GM13976 (cell line): ENCODE data around the gene PML.

Experiments
- DNase-seq: peaks from one replicate; pipeline ENCODE4 v3.0.0; 2012; ENCODE audit warnings: low spot score
- in situ Hi-C: fragments of 300-500 bp; cut with MboI; formaldehyde crosslinking; loops from one replicate; pipeline ENCODE4 v1.12.0; 2022; ENCODE audit warnings: low sequenced_read_pairs, mixed read lengths, inconsistent platforms; ENCODE audit not compliant: unreplicated experiment
- TF ChIP-seq, protein P1 (sequence below): IDR thresholded peaks from 2 replicates; pipeline ENCODE4 v1.5.1; 2012; ENCODE audit warnings: borderline replicate concordance, mild to moderate bottlenecking; ENCODE audit not compliant: insufficient read depth; ENCODE audit errors: extremely low read depth, missing control alignments, control extremely low read depth

The PML gene

DNA sequence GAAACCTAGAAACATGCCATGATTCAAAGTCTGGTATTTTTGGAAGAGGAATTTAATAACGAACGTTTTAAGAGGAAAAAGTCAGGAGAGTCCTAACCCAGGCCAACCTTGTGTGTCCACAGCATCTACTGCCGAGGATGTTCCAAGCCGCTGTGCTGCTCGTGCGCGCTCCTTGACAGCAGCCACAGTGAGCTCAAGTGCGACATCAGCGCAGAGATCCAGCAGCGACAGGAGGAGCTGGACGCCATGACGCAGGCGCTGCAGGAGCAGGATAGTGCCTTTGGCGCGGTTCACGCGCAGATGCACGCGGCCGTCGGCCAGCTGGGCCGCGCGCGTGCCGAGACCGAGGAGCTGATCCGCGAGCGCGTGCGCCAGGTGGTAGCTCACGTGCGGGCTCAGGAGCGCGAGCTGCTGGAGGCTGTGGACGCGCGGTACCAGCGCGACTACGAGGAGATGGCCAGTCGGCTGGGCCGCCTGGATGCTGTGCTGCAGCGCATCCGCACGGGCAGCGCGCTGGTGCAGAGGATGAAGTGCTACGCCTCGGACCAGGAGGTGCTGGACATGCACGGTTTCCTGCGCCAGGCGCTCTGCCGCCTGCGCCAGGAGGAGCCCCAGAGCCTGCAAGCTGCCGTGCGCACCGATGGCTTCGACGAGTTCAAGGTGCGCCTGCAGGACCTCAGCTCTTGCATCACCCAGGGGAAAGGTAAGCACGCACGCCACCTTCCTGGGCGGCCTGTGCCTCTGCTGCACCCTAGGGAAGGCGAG lies 28.4 kb downstream of the PML start:
- in situ Hi-C loops = no loop called here
- TF ChIP-seq, protein P1, sequence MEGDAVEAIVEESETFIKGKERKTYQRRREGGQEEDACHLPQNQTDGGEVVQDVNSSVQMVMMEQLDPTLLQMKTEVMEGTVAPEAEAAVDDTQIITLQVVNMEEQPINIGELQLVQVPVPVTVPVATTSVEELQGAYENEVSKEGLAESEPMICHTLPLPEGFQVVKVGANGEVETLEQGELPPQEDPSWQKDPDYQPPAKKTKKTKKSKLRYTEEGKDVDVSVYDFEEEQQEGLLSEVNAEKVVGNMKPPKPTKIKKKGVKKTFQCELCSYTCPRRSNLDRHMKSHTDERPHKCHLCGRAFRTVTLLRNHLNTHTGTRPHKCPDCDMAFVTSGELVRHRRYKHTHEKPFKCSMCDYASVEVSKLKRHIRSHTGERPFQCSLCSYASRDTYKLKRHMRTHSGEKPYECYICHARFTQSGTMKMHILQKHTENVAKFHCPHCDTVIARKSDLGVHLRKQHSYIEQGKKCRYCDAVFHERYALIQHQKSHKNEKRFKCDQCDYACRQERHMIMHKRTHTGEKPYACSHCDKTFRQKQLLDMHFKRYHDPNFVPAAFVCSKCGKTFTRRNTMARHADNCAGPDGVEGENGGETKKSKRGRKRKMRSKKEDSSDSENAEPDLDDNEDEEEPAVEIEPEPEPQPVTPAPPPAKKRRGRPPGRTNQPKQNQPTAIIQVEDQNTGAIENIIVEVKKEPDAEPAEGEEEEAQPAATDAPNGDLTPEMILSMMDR = no peak
- DNase-seq = no peak

DNA sequence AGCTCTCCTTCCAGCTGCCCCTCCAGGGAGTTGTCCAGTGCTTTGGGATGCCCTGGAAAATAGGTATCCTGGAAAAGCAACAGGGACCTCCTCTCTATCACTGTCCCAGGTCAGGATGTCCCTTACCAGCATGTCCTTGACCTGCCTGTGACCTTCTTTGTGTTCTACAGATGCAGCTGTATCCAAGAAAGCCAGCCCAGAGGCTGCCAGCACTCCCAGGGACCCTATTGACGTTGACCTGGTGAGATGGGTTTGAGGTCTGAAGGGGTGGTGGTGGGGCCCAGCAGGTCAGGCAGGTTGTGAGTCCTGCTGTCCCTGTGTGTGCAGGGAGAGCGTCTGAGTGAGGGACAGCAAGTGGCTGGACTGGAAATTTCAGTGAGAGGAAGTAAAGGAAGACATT lies 30.2 kb downstream of the PML start:
- TF ChIP-seq, protein P1 = no peak
- in situ Hi-C loops = no loop called here
- no peak for DNase-seq

DNA sequence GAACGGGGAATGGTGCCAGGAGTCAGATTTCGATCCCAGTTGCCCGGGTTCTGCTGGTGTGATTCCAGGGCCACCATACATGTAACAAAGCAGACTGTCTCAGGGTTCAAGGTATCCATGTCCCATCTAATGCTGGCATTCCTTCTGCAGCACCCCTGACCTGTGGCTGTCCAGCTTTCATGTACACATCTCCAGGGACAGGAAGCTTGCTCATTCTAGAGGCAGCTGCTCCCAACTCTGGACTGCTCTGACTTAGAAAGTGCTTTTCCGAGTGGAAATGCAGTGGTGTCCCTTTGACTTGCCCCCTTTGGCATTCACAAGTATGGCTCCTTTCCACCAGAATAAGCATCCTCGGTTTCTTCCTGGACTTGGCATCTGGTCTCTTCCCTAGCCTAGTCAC lies 30.9 kb downstream of the PML start:
- in situ Hi-C loops = no loop called here
- DNase-seq = no peak
- TF ChIP-seq, protein P1 = no peak

DNA sequence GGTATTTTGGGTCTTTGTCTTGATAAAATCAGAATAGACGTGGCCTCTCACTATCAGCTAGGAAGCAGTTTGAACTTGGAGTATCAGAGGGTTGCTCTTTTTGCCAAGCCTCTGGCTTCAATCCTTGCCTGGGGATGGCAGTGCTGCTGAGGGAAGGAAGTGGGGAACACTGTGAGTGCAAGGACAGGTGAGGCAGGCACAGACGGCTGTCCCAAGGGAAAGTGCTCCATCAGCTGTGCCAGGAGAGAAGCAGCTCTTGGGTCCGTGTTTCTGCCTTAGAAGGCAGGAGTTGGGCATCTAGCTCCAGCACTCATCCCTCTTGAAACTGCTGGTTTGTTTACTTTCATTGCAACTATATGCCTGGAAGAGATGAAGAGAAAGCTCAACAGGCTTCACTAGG lies 33.2 kb downstream of the PML start:
- DNase-seq = no peak
- in situ Hi-C loops = no loop called here
- TF ChIP-seq, protein P1 = no peak

DNA sequence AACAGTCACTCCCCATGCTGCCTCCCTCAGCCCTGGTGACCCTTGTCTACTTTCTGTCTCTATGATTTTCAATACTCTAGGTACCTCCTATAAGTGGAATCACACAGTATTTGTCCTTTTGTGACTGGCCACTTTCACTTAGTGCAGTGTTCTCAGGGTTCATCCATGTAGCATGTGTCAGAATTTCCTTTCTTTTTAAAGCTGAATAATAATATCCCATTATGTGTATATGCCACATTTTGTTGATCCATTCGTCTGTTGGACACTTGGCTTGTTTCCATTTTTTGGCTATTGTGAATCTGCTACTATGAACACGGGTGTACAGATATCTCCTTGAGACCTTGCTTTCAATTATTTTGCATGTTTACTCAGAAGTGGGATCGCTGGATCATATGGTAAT lies 34.1 kb downstream of the PML start:
- in situ Hi-C loops = no loop called here
- TF ChIP-seq, protein P1 = no peak
- DNase-seq = no peak

DNA sequence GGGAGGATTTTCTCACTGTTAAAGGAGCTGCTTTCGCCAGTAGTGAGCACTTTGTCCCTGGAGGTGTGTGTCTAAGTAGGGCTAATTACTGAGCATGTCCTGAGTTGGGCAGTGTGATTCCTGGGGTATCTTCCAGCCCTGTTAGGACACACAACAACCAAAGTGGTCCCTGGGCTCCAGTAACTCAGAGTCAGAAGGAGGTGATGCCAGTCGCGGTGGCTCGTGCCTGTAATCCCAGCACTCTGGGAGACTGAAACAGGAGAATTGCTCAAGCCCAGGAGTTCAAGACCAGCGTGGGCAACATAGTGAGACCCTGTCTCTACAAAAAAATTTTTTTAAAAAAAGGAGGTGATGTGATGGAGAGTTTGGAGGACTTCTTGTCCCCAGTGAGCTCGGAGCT lies 37.5 kb downstream of the PML start:
- DNase-seq = no peak
- TF ChIP-seq, protein P1 = no peak
- in situ Hi-C loops = no loop called here
